GM12864 (cell line): ENCODE results near the gene LDLRAD3.

ENCODE experiments used
- DNase-seq: peaks from one replicate; pipeline ENCODE4 v3.0.0-alpha.2; 2011; ENCODE audit warnings: low read depth
- H3K4me3 ChIP-seq: 2 replicates; pipeline ENCODE4 v1.5.1; 2011; ENCODE audit warnings: mild to moderate bottlenecking, low read depth, low read length, control low read depth
- CTCF ChIP-seq: IDR thresholded peaks from 2 replicates; pipeline ENCODE4 v1.5.1; 2011; ENCODE audit warnings: low read depth, mild to moderate bottlenecking, moderate library complexity, low read length, control low read depth, inconsistent platforms; ENCODE audit errors: missing control alignments

LDLRAD3 gene

GRCh38 chr11:36278531-36279282 lies 334.8 kb downstream of the LDLRAD3 start:
- DNase-seq: no peak
- no peak overlapping the region for H3K4me3 ChIP-seq
- no peak for TF ChIP-seq CTCF

- no peak for TF ChIP-seq CTCF
- no peak for DNase-seq
- H3K4me3 ChIP-seq: no peak overlapping the region
These were observed 336.7 kb downstream of the LDLRAD3 start for GRCh38 chr11:36280531-36280930.
